Ishikawa (cell line): ENCODE measurements around the gene SDK2.

ENCODE experiments used
- CEBPB ChIP-seq: IDR thresholded peaks from 2 replicates; pipeline ENCODE4 v1.6.1; 2012
- CREB1 ChIP-seq: IDR thresholded peaks from 2 replicates; pipeline ENCODE4 v1.6.1; 2012; ENCODE audit warnings: low read depth
- EGR1 ChIP-seq: IDR thresholded peaks from 2 replicates; pipeline ENCODE4 v1.6.1; 2012
- EP300 ChIP-seq: IDR thresholded peaks from 2 replicates; pipeline ENCODE4 v1.6.1; 2012; ENCODE audit warnings: borderline replicate concordance
- FOXM1 ChIP-seq: IDR thresholded peaks from 2 replicates; pipeline ENCODE4 v1.6.1; 2012; ENCODE audit warnings: low read depth, borderline replicate concordance
- NFIC ChIP-seq: IDR thresholded peaks from 2 replicates; pipeline ENCODE4 v1.6.1; 2012
- RAD21 ChIP-seq: IDR thresholded peaks from 2 replicates; pipeline ENCODE4 v1.6.1; 2012; ENCODE audit warnings: low read depth
- TAF1 ChIP-seq: IDR thresholded peaks from 2 replicates; pipeline ENCODE4 v1.6.1; 2012; ENCODE audit warnings: low read depth, mild to moderate bottlenecking
- TCF12 ChIP-seq: IDR thresholded peaks from 2 replicates; pipeline ENCODE4 v1.6.1; 2012; ENCODE audit warnings: low read depth
- TEAD4 ChIP-seq: IDR thresholded peaks from 2 replicates; pipeline ENCODE4 v1.6.1; 2012
- USF1 ChIP-seq: IDR thresholded peaks from 2 replicates; pipeline ENCODE4 v1.6.1; 2012
- YY1 ChIP-seq: IDR thresholded peaks from 2 replicates; pipeline ENCODE4 v1.6.1; 2012; ENCODE audit warnings: low read depth
- ZBTB7A ChIP-seq: IDR thresholded peaks from 2 replicates; pipeline ENCODE4 v1.6.1; 2012; ENCODE audit warnings: low read depth
- TF ChIP-seq, protein P1 (sequence below): IDR thresholded peaks from 2 replicates; pipeline ENCODE4 v1.6.1; 2012
- TF ChIP-seq, protein P2 (sequence below): IDR thresholded peaks from 2 replicates; pipeline ENCODE4 v1.6.1; 2012; ENCODE audit warnings: low read depth, mild to moderate bottlenecking

SDK2 gene

GRCh38 chr17:73371285-73371684 lies 273.0 kb downstream of the SDK2 start:
- TF ChIP-seq CREB1 (no peak), TEAD4 (no peak), EGR1 (no peak)

DNA sequence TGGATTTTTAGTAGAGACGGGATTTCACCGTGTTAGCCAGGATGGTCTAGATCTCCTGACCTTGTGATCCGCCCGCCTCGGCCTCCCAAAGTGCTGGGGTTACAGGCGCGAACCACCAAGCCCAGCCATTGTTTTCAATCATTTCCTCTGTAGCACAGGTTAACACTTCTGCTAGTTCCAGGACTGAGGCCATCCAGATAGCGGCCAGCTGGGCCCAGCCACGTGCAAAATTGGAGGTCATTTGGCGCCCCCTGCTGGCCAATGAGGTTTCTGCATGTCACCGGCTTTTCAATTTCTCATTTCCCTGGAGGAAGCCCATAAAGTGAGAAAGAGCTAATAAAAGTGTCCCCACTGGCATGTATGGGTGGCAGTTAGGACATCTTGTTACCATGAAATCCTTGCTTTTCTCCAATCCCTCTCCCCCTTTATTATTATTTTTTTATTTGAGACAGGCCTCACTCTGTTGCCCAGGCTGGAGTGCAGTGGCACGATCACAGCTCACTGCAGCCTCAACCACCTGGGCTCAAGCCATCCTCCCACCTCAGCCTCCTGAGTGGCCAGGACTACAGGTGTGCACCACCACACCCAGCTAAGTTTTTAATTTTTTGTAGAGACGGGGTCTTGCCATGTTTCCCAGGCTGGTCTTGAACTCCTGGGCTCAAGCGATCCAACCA lies 274.3 kb downstream of the SDK2 start:
- TF ChIP-seq, protein P1, sequence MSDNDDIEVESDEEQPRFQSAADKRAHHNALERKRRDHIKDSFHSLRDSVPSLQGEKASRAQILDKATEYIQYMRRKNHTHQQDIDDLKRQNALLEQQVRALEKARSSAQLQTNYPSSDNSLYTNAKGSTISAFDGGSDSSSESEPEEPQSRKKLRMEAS = peak; percentile 70
- peak; percentile 100 for TF ChIP-seq RAD21
- 0 out of 2 replicates have a peak, but pooled peaks have one; percentile 19 for TF ChIP-seq YY1

DNA sequence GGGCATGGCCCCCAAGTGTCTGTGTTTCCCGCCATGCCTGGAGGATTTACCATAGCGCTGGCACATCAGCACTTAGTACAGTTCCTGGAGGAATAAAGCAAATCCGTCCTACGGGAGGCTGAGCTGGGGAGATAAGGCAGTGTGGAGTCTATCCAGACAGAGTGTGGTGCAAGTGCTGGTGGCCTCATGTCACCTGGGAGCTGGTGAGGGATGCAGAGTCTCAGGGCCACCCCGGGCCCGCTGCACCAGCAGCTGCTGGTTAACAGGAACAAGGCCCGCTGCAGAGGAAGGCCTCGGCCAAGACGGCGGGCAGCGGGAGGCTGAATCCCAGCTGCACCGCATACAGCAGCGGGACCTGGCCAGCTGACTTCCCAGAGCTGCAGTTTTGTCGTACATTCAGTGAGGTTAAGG lies 275.1 kb downstream of the SDK2 start:
- TF ChIP-seq NFIC (no peak), TCF12 (no peak), EP300 (no peak), TEAD4 (no peak), ZBTB7A (no peak), RAD21 (no peak), FOXM1 (no peak)

GRCh38 chr17:73368085-73368631 lies 276.1 kb downstream of the SDK2 start:
- TF ChIP-seq TCF12 (no peak), CEBPB (no peak), FOXM1 (no peak), EGR1 (no peak), CREB1 (no peak), USF1 (no peak), TAF1 (no peak)
- TF ChIP-seq, protein P2, sequence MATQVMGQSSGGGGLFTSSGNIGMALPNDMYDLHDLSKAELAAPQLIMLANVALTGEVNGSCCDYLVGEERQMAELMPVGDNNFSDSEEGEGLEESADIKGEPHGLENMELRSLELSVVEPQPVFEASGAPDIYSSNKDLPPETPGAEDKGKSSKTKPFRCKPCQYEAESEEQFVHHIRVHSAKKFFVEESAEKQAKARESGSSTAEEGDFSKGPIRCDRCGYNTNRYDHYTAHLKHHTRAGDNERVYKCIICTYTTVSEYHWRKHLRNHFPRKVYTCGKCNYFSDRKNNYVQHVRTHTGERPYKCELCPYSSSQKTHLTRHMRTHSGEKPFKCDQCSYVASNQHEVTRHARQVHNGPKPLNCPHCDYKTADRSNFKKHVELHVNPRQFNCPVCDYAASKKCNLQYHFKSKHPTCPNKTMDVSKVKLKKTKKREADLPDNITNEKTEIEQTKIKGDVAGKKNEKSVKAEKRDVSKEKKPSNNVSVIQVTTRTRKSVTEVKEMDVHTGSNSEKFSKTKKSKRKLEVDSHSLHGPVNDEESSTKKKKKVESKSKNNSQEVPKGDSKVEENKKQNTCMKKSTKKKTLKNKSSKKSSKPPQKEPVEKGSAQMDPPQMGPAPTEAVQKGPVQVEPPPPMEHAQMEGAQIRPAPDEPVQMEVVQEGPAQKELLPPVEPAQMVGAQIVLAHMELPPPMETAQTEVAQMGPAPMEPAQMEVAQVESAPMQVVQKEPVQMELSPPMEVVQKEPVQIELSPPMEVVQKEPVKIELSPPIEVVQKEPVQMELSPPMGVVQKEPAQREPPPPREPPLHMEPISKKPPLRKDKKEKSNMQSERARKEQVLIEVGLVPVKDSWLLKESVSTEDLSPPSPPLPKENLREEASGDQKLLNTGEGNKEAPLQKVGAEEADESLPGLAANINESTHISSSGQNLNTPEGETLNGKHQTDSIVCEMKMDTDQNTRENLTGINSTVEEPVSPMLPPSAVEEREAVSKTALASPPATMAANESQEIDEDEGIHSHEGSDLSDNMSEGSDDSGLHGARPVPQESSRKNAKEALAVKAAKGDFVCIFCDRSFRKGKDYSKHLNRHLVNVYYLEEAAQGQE = no peak

DNA sequence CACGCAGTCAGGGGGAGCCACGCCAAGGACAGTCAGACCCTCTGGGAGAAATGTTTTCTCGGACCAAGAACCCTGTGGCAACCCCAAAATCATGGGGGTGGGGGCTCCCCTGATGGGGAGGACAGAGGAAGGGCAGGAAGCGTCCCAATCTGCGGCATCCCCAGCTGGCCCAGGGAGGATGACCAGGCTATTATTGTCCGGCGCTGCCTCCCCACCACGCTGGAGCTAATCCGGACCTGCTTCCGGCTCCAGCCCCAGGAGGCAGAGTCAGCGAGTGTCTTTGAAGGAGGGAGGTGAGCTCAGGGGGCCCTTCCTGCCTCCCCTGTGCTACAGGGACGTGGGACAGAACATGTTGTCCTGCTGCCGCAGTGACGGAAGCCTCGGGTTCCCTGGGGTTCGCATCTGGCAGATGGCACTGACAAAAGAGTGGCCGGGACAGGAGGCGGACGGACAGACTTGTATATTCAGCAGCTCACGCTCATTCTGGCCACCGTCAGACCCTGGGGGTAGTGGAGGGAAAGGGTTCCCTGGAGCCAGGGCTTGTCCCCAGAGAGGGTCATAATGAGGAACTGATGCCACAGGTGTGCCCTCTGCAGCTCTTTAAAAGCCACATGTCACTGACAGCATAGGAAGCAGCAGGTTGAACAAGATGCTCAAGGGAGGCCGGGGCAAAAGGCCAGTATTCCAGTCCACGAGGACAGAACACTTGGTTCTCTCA lies 278.2 kb downstream of the SDK2 start:
- no peak for TF ChIP-seq NFIC
- TF ChIP-seq, protein P2 = no peak
- TF ChIP-seq, protein P1 = no peak

GRCh38 chr17:73365301-73365874 lies 278.9 kb downstream of the SDK2 start:
- TF ChIP-seq NFIC (no peak), RAD21 (no peak), CREB1 (no peak), USF1 (no peak), EGR1 (no peak), CEBPB (no peak), YY1 (no peak), FOXM1 (no peak), TEAD4 (no peak), TCF12 (no peak)
- TF ChIP-seq, protein P1 = no peak
